GM23338 (cell line): Measurements from ENCODE around the gene KDM4B.

ENCODE experiments used
- CREB1 ChIP-seq: fragments of 250-450 bp; sonication (Bioruptor Pico); IDR thresholded peaks from 2 replicates; pipeline ENCODE4 v1.5.0; 2020; ENCODE audit warnings: low read depth, mild to moderate bottlenecking, moderate library complexity
- EZH2 ChIP-seq: fragments of 200-600 bp; sonication (generic); IDR thresholded peaks from one replicate; pipeline ENCODE4 v1.8.0; 2017; ENCODE audit warnings: antibody characterized with exemption, mild to moderate bottlenecking, low read depth; ENCODE audit not compliant: unreplicated experiment
- POLR2AphosphoS5 ChIP-seq: IDR thresholded peaks from 2 replicates; pipeline ENCODE4 v1.6.1; 2016; ENCODE audit warnings: antibody characterized with exemption, low read depth
- TF ChIP-seq, protein P1 (sequence below), 2 experiments: fragments of 200-600 bp in 1 of 2; sonication (generic) in 1 of 2; conservative IDR thresholded peaks; 2 replicates each; pipeline versions ENCODE4 v1.5.1 to v1.6.1; 2016 to 2017; ENCODE audit warnings: antibody characterized with exemption in 2 of 2, low read depth in 2 of 2, mild to moderate bottlenecking in 2 of 2, moderate library complexity in 1 of 2

- TF ChIP-seq, protein P1, sequence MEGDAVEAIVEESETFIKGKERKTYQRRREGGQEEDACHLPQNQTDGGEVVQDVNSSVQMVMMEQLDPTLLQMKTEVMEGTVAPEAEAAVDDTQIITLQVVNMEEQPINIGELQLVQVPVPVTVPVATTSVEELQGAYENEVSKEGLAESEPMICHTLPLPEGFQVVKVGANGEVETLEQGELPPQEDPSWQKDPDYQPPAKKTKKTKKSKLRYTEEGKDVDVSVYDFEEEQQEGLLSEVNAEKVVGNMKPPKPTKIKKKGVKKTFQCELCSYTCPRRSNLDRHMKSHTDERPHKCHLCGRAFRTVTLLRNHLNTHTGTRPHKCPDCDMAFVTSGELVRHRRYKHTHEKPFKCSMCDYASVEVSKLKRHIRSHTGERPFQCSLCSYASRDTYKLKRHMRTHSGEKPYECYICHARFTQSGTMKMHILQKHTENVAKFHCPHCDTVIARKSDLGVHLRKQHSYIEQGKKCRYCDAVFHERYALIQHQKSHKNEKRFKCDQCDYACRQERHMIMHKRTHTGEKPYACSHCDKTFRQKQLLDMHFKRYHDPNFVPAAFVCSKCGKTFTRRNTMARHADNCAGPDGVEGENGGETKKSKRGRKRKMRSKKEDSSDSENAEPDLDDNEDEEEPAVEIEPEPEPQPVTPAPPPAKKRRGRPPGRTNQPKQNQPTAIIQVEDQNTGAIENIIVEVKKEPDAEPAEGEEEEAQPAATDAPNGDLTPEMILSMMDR (conservative IDR thresholded peaks at IDR 0.05; ENCODE audit: low read depth in 2 of 2), result no peak
- no peak for TF ChIP-seq EZH2
- no peak for TF ChIP-seq CREB1 (CRISPR knock-in tag)
- TF ChIP-seq POLR2AphosphoS5, result no peak
Observed at GRCh38 chr19:5090465-5091017, 121.6 kb downstream of the KDM4B start.
